ENCODE measurements around the gene PHEX. TPM values are rescaled to one million over a fixed set of nuclear protein-coding genes. Genes with fewer than 3 reads are reported as not detected.

PHEX gene
- polyA plus RNA-seq, 3 donors, result 0.03 TPM; not detected in 2

GRCh38 chrX:22059775-22060174 is 27.6 kb downstream of the PHEX start:
- Histone ChIP-seq H3K9ac (ENCODE audit: insufficient read depth, low read length, poor library complexity, severe bottlenecking) (no peak overlapping the region), H3K27me3 (ENCODE audit: control insufficient read depth in 2 of 2, insufficient read depth in 2 of 2, low read length in 2 of 2) (no peaks in the 10 kb centered on the region), H3K4me2 (replicated peaks; ENCODE audit: extremely low read depth, low read length, poor library complexity, severe bottlenecking) (no peak overlapping the region), H3K4me3 (replicated peaks in 1 of 3; ENCODE audit: low read depth in 2 of 3, low read length in 3 of 3) (no peak overlapping the region), H3K27ac (ENCODE audit: low read depth in 1 of 2, low read length in 2 of 2) (no peak overlapping the region), H3K79me2 (ENCODE audit: insufficient read depth, low read length) (no peaks in the 10 kb centered on the region), H4K20me1 (ENCODE audit: insufficient read depth, low read length) (no peaks in the 10 kb centered on the region), H3K36me3 (replicated peaks in 1 of 2; ENCODE audit: control insufficient read depth in 1 of 2, insufficient read depth in 2 of 2, low read length in 2 of 2) (no peaks in the 10 kb centered on the region), H3K4me1 (ENCODE audit: control insufficient read depth in 1 of 2, insufficient read depth in 2 of 2, low read length in 2 of 2) (no peaks in the 10 kb centered on the region), H3K9me3 (replicated peaks in 1 of 2; ENCODE audit: control insufficient read depth in 1 of 2, insufficient read depth in 1 of 2, low read length in 2 of 2) (no peaks in the 10 kb centered on the region), H2AFZ (ENCODE audit: insufficient read depth, low read depth, low read length, poor library complexity, severe bottlenecking) (no peak overlapping the region)
- DNase-seq, result no peak
- H3K36me3 Mint-ChIP-seq, result no peaks in the 10 kb centered on the region
- peak overlapping the region in 1 of 7 donors; percentile 75 for H3K27ac Mint-ChIP-seq
- intact Hi-C loops (cut with micrococcal nuclease), result no loop called here
- H3K4me3 Mint-ChIP-seq, result no peak overlapping the region
- peaks cover 5% of the 10 kb centered on the region for H3K4me1 Mint-ChIP-seq
- peaks cover 0 to 2% (median 0%) of the 10 kb centered on the region in 7 donors for H3K9me3 Mint-ChIP-seq
- WGBS (ENCODE audit: insufficient coverage), result no CpG with 5 or more reads among the region's 1 CpG
- no peak for TF ChIP-seq CTCF (IDR thresholded peaks at IDR 0.05)
- H3K27me3 Mint-ChIP-seq (ENCODE audit: low read depth in 3 of 3), result peaks cover 0 to 3% (median 0%) of the 10 kb centered on the region in 3 donors

GRCh38 chrX:22060415-22061280 is 28.5 kb downstream of the PHEX start:
- no peaks in the 10 kb centered on the region for H3K36me3 ChIP-seq (replicated peaks in 1 of 2; ENCODE audit: control insufficient read depth in 1 of 2, insufficient read depth in 2 of 2, low read length in 2 of 2)
- H3K36me3 Mint-ChIP-seq, result no peaks in the 10 kb centered on the region
- H3K9me3 Mint-ChIP-seq, result peaks cover 0 to 2% (median 0%) of the 10 kb centered on the region in 7 donors
- peaks cover 0 to 3% (median 0%) of the 10 kb centered on the region in 3 donors for H3K27me3 Mint-ChIP-seq (ENCODE audit: low read depth in 3 of 3)
- no peak overlapping the region for H3K4me3 ChIP-seq (replicated peaks in 1 of 3; ENCODE audit: low read depth in 2 of 3, low read length in 3 of 3)
- H3K4me1 Mint-ChIP-seq, result peaks cover 5% of the 10 kb centered on the region
- DNase-seq, result peak in 2 of 3 donors; percentile 7 to 12
- no peak overlapping the region for H2AFZ ChIP-seq (ENCODE audit: insufficient read depth, low read depth, low read length, poor library complexity, severe bottlenecking)
- TF ChIP-seq CTCF (IDR thresholded peaks at IDR 0.05), result no peak
- no peaks in the 10 kb centered on the region for H3K9me3 ChIP-seq (replicated peaks in 1 of 2; ENCODE audit: control insufficient read depth in 1 of 2, insufficient read depth in 1 of 2, low read length in 2 of 2)
- no peak overlapping the region for H3K4me3 Mint-ChIP-seq
- peak overlapping the region in 2 of 7 donors; percentile 21 to 75 for H3K27ac Mint-ChIP-seq
- intact Hi-C loops (cut with micrococcal nuclease), result no loop called here
- H4K20me1 ChIP-seq (ENCODE audit: insufficient read depth, low read length), result no peaks in the 10 kb centered on the region
- H3K27ac ChIP-seq (ENCODE audit: low read depth in 1 of 2, low read length in 2 of 2), result no peak overlapping the region
- H3K27me3 ChIP-seq (ENCODE audit: control insufficient read depth in 2 of 2, insufficient read depth in 2 of 2, low read length in 2 of 2), result no peaks in the 10 kb centered on the region
- H3K9ac ChIP-seq (ENCODE audit: insufficient read depth, low read length, poor library complexity, severe bottlenecking), result no peak overlapping the region
- H3K79me2 ChIP-seq (ENCODE audit: insufficient read depth, low read length), result no peaks in the 10 kb centered on the region
- WGBS (ENCODE audit: insufficient coverage), result no CpG with 5 or more reads among the region's 6 CpGs
- no peak overlapping the region for H3K4me2 ChIP-seq (replicated peaks; ENCODE audit: extremely low read depth, low read length, poor library complexity, severe bottlenecking)
- H3K4me1 ChIP-seq (ENCODE audit: control insufficient read depth in 1 of 2, insufficient read depth in 2 of 2, low read length in 2 of 2), result no peaks in the 10 kb centered on the region
